NCI-H146 (cell line): ENCODE measurements around the gene TGM5.
"Not testable (repeated sequence)": the region's sequence is repeated elsewhere in the genome, so short reads cannot be mapped to it uniquely, and the experiment has no call there.

Experiments
- DNase-seq: peaks from one replicate; lab custom pipeline; 2025; lab: John Stamatoyannopoulos, UW

Gene TGM5

GRCh38 chr15:43266834-43267233 is at the start of gene TGM5:
TSS of gene TGM5 (minus strand) at chr15:43266928. CDS start at chr15:43266849, 79 bp downstream.
- DNase-seq = no peak

GRCh38 chr15:43314171-43314570 is 47.4 kb upstream of the TGM5 start:
- no peak for DNase-seq

GRCh38 chr15:43312378-43312777 is 45.6 kb upstream of the TGM5 start:
- DNase-seq = no peak

- no peak for DNase-seq
These were observed 35.6 kb upstream of the TGM5 start, which contains the start of gene TGM7 for GRCh38 chr15:43302205-43302817. TSS of gene TGM7 (minus strand) at chr15:43302255.

- DNase-seq = no peak
These were observed 33.2 kb upstream of the TGM5 start for GRCh38 chr15:43299884-43300283.

- no peak for DNase-seq
These were observed 32.7 kb upstream of the TGM5 start for GRCh38 chr15:43299411-43299810.

- DNase-seq = no peak
These were observed 27.5 kb upstream of the TGM5 start for GRCh38 chr15:43294091-43294706.

GRCh38 chr15:43293432-43293831 is 26.7 kb upstream of the TGM5 start:
- peak; percentile 23 for DNase-seq

GRCh38 chr15:43292375-43293078 is 25.8 kb upstream of the TGM5 start:
- DNase-seq = no peak

- DNase-seq = not testable (repeated sequence)
These were observed 22.9 kb upstream of the TGM5 start for GRCh38 chr15:43289656-43290055.

- no peak for DNase-seq
These were observed 20.5 kb upstream of the TGM5 start for GRCh38 chr15:43287254-43287653.

GRCh38 chr15:43286074-43286473 is 19.3 kb upstream of the TGM5 start:
- no peak for DNase-seq

- DNase-seq = peak; percentile 39
These were observed 18.9 kb upstream of the TGM5 start for GRCh38 chr15:43285609-43286037.

GRCh38 chr15:43283526-43283925 is 16.8 kb upstream of the TGM5 start:
- no peak for DNase-seq

- no peak for DNase-seq
These were observed 15.3 kb upstream of the TGM5 start for GRCh38 chr15:43281926-43282602.

GRCh38 chr15:43280996-43281395 is 14.3 kb upstream of the TGM5 start:
- no peak for DNase-seq

- DNase-seq = no peak
These were observed 12.8 kb upstream of the TGM5 start for GRCh38 chr15:43279496-43279895.

GRCh38 chr15:43278869-43279268 is 12.1 kb upstream of the TGM5 start:
- no peak for DNase-seq

GRCh38 chr15:43277901-43278300 is 11.2 kb upstream of the TGM5 start:
- no peak for DNase-seq

- DNase-seq = no peak
These were observed 10.6 kb upstream of the TGM5 start for GRCh38 chr15:43277231-43277823.

- no peak for DNase-seq
These were observed 10.0 kb upstream of the TGM5 start for GRCh38 chr15:43276563-43277200.
